ENCODE results near the gene TAS2R9.

DNA sequence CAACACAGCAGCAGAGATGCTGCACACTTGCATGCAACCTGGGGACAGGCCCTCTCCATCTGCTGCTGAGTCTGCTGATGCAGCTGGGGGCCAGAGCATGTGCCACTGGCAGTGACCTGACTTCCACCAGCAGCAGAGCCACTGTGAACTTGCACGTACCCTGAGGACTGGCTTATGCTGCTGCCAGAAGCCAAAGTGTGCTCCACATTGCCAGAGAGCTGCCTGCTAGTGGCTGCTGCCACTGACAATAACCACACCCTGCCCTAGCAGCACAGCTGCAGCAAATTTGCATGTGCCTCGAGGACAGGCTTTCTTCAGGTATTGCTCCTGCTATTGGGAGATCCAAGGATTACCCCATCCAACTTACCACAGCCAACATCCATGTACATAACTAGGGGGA is 43.8 kb upstream of the TAS2R9 start:
- no peak for TF ChIP-seq ETV6 (CRISPR knock-in tag; conservative IDR thresholded peaks at IDR 0.05)
- TF ChIP-seq ZBTB8A (CRISPR knock-in tag; IDR thresholded peaks at IDR 0.05; ENCODE audit: borderline replicate concordance, low read depth), result no peak
- TF ChIP-seq ZNF121 (CRISPR knock-in tag; IDR thresholded peaks at IDR 0.05), result no peak
